HepG2 (cell line): Measurements from ENCODE around the gene U2AF2. TPM values are rescaled to one million over a fixed set of nuclear protein-coding genes. Genes with fewer than 3 reads are reported as not detected.

Source experiments
- ATAC-seq: fragments of 200-7000 bp; cut with Tn5 transposase; 3 replicates; pipeline ENCODE4 v1.9.1; 2020; ENCODE audit warnings: mild to moderate bottlenecking, moderate library complexity
- BruUV-seq: library from RNA; stranded (reverse); fragments of 400-500 nt; replicated peaks from 2 replicates; lab custom pipeline; 2021; lab: Mats Ljungman, UMichigan
- CTCF ChIA-PET: fragments of 300-600 bp; formaldehyde crosslinking; extraction: SDS; loops from one replicate; lab custom pipeline; 2021; ENCODE audit warnings: low total read pairs, inconsistent platforms, low intra/inter-chr PET ratio; lab: Yijun Ruan, JAX
- POLR2A ChIA-PET: fragments of 350-600 bp; sonication (Branson Sonifier 250); formaldehyde crosslinking; loops from one replicate; lab custom pipeline; 2020; ENCODE audit warnings: antibody characterized with exemption, inconsistent platforms; lab: Yijun Ruan, JAX
- DNase-seq: peaks from one replicate; pipeline ENCODE4 v3.0.0-alpha.2; 2015; ENCODE audit warnings: low spot score
- FAIRE-seq: peaks from 3 replicates; lab custom pipeline; 2011; peaks lifted over from hg19 to GRCh38; lab: Jason Lieb, UNC
- H2AFZ ChIP-seq: one replicate; pipeline ENCODE4 v1.6.1; 2011; ENCODE audit warnings: low read length, inconsistent platforms
- H3K27ac ChIP-seq: fragments of 300-600 bp; 3 replicates; pipeline ENCODE4 v1.8.0; 2011; ENCODE audit warnings: mixed run types, mild to moderate bottlenecking, mixed read lengths, low read length, inconsistent platforms; ENCODE audit not compliant: insufficient read depth; ENCODE audit errors: extremely low read length
- H3K27me3 ChIP-seq, 2 experiments: fragments of 200-600 bp in 1 of 2; 2 replicates in 1 of 2; 3 replicates in 1 of 2; pipeline versions ENCODE4 v1.6.0 to v1.8.0; 2011; ENCODE audit warnings: low read length in 2 of 2, mild to moderate bottlenecking in 2 of 2, moderate library complexity in 2 of 2, inconsistent platforms in 1 of 2; ENCODE audit not compliant: insufficient read depth in 2 of 2, control insufficient read depth in 1 of 2
- H3K36me3 ChIP-seq, 2 experiments: fragments of 200-600 bp in 1 of 2; replicated peaks in 1 of 2; 2 replicates in 1 of 2; 3 replicates in 1 of 2; pipeline versions ENCODE4 v1.5.1 to v1.8.0; 2011; ENCODE audit warnings: low read length in 2 of 2, inconsistent platforms in 1 of 2; ENCODE audit not compliant: insufficient read depth in 2 of 2, control insufficient read depth in 1 of 2
- H3K4me1 ChIP-seq: 2 replicates; pipeline ENCODE4 v1.5.1; 2012; ENCODE audit warnings: low read length, inconsistent platforms; ENCODE audit not compliant: insufficient read depth
- H3K4me2 ChIP-seq: 2 replicates; pipeline ENCODE4 v1.6.0; 2011; ENCODE audit warnings: low read depth, low read length, inconsistent platforms
- H3K4me3 ChIP-seq, 3 experiments: fragments of 200-600 bp in 1 of 3; sonication (generic), shearing (Covaris generic) in 1 of 3; replicated peaks in 1 of 3; 2 replicates each; pipeline ENCODE4 v1.5.1; 2011 to 2016; ENCODE audit warnings: low read length in 3 of 3, inconsistent platforms in 2 of 3, low read depth in 2 of 3, mild to moderate bottlenecking in 2 of 3, control low read depth in 1 of 3, mixed read lengths in 1 of 3; ENCODE audit not compliant: insufficient read depth in 1 of 3
- H3K79me2 ChIP-seq: one replicate; pipeline ENCODE4 v1.6.1; 2011; ENCODE audit warnings: low read length, inconsistent platforms; ENCODE audit not compliant: insufficient read depth
- H3K9ac ChIP-seq: 2 replicates; pipeline ENCODE4 v1.6.0; 2011; ENCODE audit warnings: mild to moderate bottlenecking, low read depth, low read length, inconsistent platforms; ENCODE audit not compliant: insufficient read depth
- H3K9me3 ChIP-seq: 2 replicates; pipeline ENCODE4 v1.5.1; 2012; ENCODE audit warnings: mild to moderate bottlenecking, low read length
- H4K20me1 ChIP-seq: 2 replicates; pipeline ENCODE4 v1.6.0; 2011; ENCODE audit warnings: inconsistent platforms, mild to moderate bottlenecking, low read length, moderate library complexity; ENCODE audit not compliant: insufficient read depth
- ARNT ChIP-seq: fragments of 450-650 bp; IDR thresholded peaks from 2 replicates; pipeline ENCODE4 v1.6.1; 2017
- CHD4 ChIP-seq: fragments of 200-600 bp; sonication (generic); IDR thresholded peaks from 2 replicates; pipeline ENCODE4 v1.7.0; 2017; ENCODE audit warnings: mild to moderate bottlenecking, low read length, borderline replicate concordance
- CREB3 ChIP-seq: sonication (generic); formaldehyde crosslinking; IDR thresholded peaks from 2 replicates; pipeline ENCODE4 v1.5.0; 2020; ENCODE audit warnings: missing genetic modification reagents
- FOXA3 ChIP-seq: IDR thresholded peaks from 2 replicates; pipeline ENCODE4 v1.6.1; 2016; ENCODE audit warnings: missing genetic modification reagents, missing compliant biosample characterization
- KAT2B ChIP-seq: fragments of 150-350 bp; IDR thresholded peaks from 2 replicates; pipeline ENCODE4 v1.6.1; 2014; ENCODE audit warnings: low read depth, low read length, borderline replicate concordance
- MAZ ChIP-seq, 2 experiments: sonication (generic) in 1 of 2; formaldehyde crosslinking in 1 of 2; IDR thresholded peaks; 2 replicates each; pipeline versions ENCODE4 v1.5.0 to v1.6.1; 2012 to 2020; ENCODE audit warnings: low read depth in 2 of 2, mild to moderate bottlenecking in 2 of 2, borderline replicate concordance in 1 of 2, improper control_type of control experiment in 1 of 2, low read length in 1 of 2, missing genetic modification reagents in 1 of 2, moderate library complexity in 1 of 2
- SMAD9 ChIP-seq: sonication (generic); formaldehyde crosslinking; IDR thresholded peaks from 2 replicates; pipeline ENCODE4 v1.5.1; 2020; ENCODE audit warnings: mild to moderate bottlenecking, missing genetic modification reagents
- ZBTB26 ChIP-seq: IDR thresholded peaks from 2 replicates; pipeline ENCODE4 v1.6.1; 2016; ENCODE audit warnings: missing compliant biosample characterization, missing genetic modification reagents, borderline replicate concordance
- ZFP36L2 ChIP-seq: sonication (generic); formaldehyde crosslinking; IDR thresholded peaks from 2 replicates; pipeline ENCODE4 v1.4.0; 2020; ENCODE audit warnings: missing genetic modification reagents
- ZNF646 ChIP-seq: sonication (generic); formaldehyde crosslinking; IDR thresholded peaks from 2 replicates; pipeline ENCODE4 v1.9.0; 2021; ENCODE audit warnings: mild to moderate bottlenecking, missing genetic modification reagents
- WGBS: methylation state at CpG from one replicate; pipeline ENCODE4 v1.1.6; 2017; ENCODE audit warnings: low lambda C conversion rate; 5-methylcytosine and 5-hydroxymethylcytosine counted together
- in situ Hi-C: cut with HindIII; loops from 2 replicates; pipeline ENCODE4 v1.10.0; 2017; ENCODE audit warnings: low pct_unique_long_range_greater_than_20kb; ENCODE audit not compliant: extremely low pct_ligation_motif_present
- intact Hi-C: fragments of 100-400 bp; cut with micrococcal nuclease; formaldehyde crosslinking; loops from one replicate; pipeline ENCODE4 v1.10.0; 2022; ENCODE audit not compliant: unreplicated experiment
- polyA plus RNA-seq, 8 experiments: library from polyadenylated mRNA; depleted of rRNA in 3 of 8; stranded (reverse) in 7 of 8; unstranded in 1 of 8; fragments of >200 nt; fragmentation: Illumina TruSeq in 4 of 8; extraction: Trizol in 4 of 8; gene quantifications; 2 replicates each; pipeline versions ENCODE4 v1.2.1 to v1.2.3, GENCODE V29; 2011 to 2016; ENCODE audit warnings: low read depth in 4 of 8, missing spikeins in 1 of 8, mixed read lengths in 1 of 8; ENCODE audit not compliant: insufficient read depth in 1 of 8
- total RNA-seq, 5 experiments: library from RNA; depleted of rRNA; stranded (reverse); fragments of >200 nt; fragmentation: Illumina TruSeq; extraction: Trizol; gene quantifications; 2 replicates each; pipeline ENCODE4 v1.2.3, GENCODE V29; 2016; ENCODE audit warnings: low read depth in 1 of 5

The U2AF2 gene
- total and polyA plus RNA-seq, 2 of the 13 experiments (the other 11 are each of a cell fraction or from before 2014, with no cell fraction given): 84.3 to 124 TPM

GRCh38 chr19:55614711-55615542, 39.9 kb upstream of the U2AF2 start:
- Histone ChIP-seq H3K27ac (no peak overlapping the region), H3K79me2 (no peaks in the 10 kb centered on the region), H3K27me3 (no peaks in the 10 kb centered on the region), H3K4me2 (no peak overlapping the region), H3K9ac (no peak overlapping the region), H2AFZ (no peak overlapping the region), H3K4me3 (no peak overlapping the region), H3K4me1 (peaks cover 8% of the 10 kb centered on the region), H3K9me3 (no peaks in the 10 kb centered on the region), H3K36me3 (peaks cover 2% of the 10 kb centered on the region in 2 experiments; a peak in 1 of 5 replicates), H4K20me1 (no peaks in the 10 kb centered on the region)
- in situ Hi-C loops: no loop called here
- ChIA-PET CTCF (no interaction called here), POLR2A (no interaction called here)
- 95% methylated on average over 77 of the region's 98 CpGs for WGBS
- FAIRE-seq (no peak), DNase-seq (no peak), ATAC-seq (no peak)
- no TSS peak for BruUV-seq
- intact Hi-C loops: no loop called here
- TF ChIP-seq MAZ (IDR thresholded peaks at IDR 0.05; ENCODE audit: borderline replicate concordance, low read depth, low read length) (no peak), MAZ (CRISPR knock-in tag; IDR thresholded peaks at IDR 0.05; ENCODE audit: low read depth) (no peak), KAT2B (no peak), ZFP36L2 (CRISPR knock-in tag) (no peak), ARNT (no peak), CREB3 (no peak), ZNF646 (CRISPR knock-in tag) (no peak), ZBTB26 (CRISPR knock-in tag) (no peak), FOXA3 (CRISPR knock-in tag) (no peak), CHD4 (no peak), SMAD9 (no peak)
